ENCODE measurements around the gene SPARCL1.

- no peak for TF ChIP-seq ZNF234 (CRISPR knock-in tag; conservative IDR thresholded peaks at IDR 0.05)
- no peak for TF ChIP-seq ZNF784 (CRISPR knock-in tag; IDR thresholded peaks at IDR 0.05; ENCODE audit: borderline replicate concordance)
- TF ChIP-seq CTCF (CRISPR knock-in tag; IDR thresholded peaks at IDR 0.05) = no peak
- TF ChIP-seq ZFP37 (CRISPR knock-in tag; IDR thresholded peaks at IDR 0.05; ENCODE audit: borderline replicate concordance) = no peak
- TF ChIP-seq MXI1 (IDR thresholded peaks at IDR 0.05; ENCODE audit: borderline replicate concordance, low read depth, low read length) = no peak
- no peak for TF ChIP-seq USF2 (IDR thresholded peaks at IDR 0.05; ENCODE audit: low read depth, low read length)
- TF ChIP-seq USF2 (CRISPR knock-in tag; IDR thresholded peaks at IDR 0.05; ENCODE audit: borderline replicate concordance) = no peak
- no peak for TF ChIP-seq RAD21 (CRISPR knock-in tag; IDR thresholded peaks at IDR 0.05)
- TF ChIP-seq ZNF674 (CRISPR knock-in tag; IDR thresholded peaks at IDR 0.05; ENCODE audit: low read depth) = no peak
Measured at GRCh38 chr4:87524456-87524855, 4.7 kb downstream of the SPARCL1 start.
